Measurements from ENCODE around the gene SMAD2. TPM values are rescaled to one million over a fixed set of nuclear protein-coding genes. Genes with fewer than 3 reads are reported as not detected.

Gene SMAD2
- total RNA-seq, 4 donors from 2014 or later = 91.1 to 157 (median 129) TPM

- Histone ChIP-seq H3K4me1 (peaks cover 0 to 7% of the 10 kb centered on the region in 2 donors), H3K36me3 (no peaks in the 10 kb centered on the region), H3K9me3 (no peaks in the 10 kb centered on the region), H3K4me3 (replicated peaks in 1 of 3) (no peak overlapping the region), H3K27me3 (no peaks in the 10 kb centered on the region), H3K27ac (no peak overlapping the region)
- TF ChIP-seq CTCF (IDR thresholded peaks at IDR 0.05) (no peak), POLR2A (IDR thresholded peaks at IDR 0.05) (no peak)
- WGBS, 2 donors = 75 to 88% methylated on average over 4 of the region's 4 CpGs
- intact Hi-C loops (cut with DNase I) = no loop called here
- no peak for DNase-seq
Measured at GRCh38 chr18:47791461-47791985, 138.9 kb downstream of the SMAD2 start.

- 92 to 93% methylated on average over 2 of the region's 2 CpGs for WGBS, 2 donors
- Histone ChIP-seq H3K27me3 (no peaks in the 10 kb centered on the region), H3K9me3 (no peaks in the 10 kb centered on the region), H3K4me1 (peaks cover 0 to under 1% of the 10 kb centered on the region in 2 donors), H3K36me3 (no peaks in the 10 kb centered on the region), H3K27ac (no peak overlapping the region), H3K4me3 (replicated peaks in 1 of 3) (no peak overlapping the region)
- intact Hi-C loops (cut with DNase I) = no loop called here
- no peak for DNase-seq
- TF ChIP-seq CTCF (IDR thresholded peaks at IDR 0.05) (no peak), POLR2A (IDR thresholded peaks at IDR 0.05) (no peak)
Measured at GRCh38 chr18:47790036-47790435, 140.4 kb downstream of the SMAD2 start.

GRCh38 chr18:47788621-47789020 lies 141.8 kb downstream of the SMAD2 start:
- no peak for TF ChIP-seq CTCF (IDR thresholded peaks at IDR 0.05)
- no peak for TF ChIP-seq POLR2A (IDR thresholded peaks at IDR 0.05)
- H3K4me3 ChIP-seq (replicated peaks in 1 of 3) = no peak overlapping the region
- no peak for DNase-seq
- 85 to 87% methylated on average over 3 of the region's 3 CpGs for WGBS, 2 donors
- no peaks in the 10 kb centered on the region for H3K9me3 ChIP-seq
- no peaks in the 10 kb centered on the region for H3K4me1 ChIP-seq
- no peaks in the 10 kb centered on the region for H3K36me3 ChIP-seq
- H3K27ac ChIP-seq = no peak overlapping the region
- intact Hi-C loops (cut with DNase I) = no loop called here
- no peaks in the 10 kb centered on the region for H3K27me3 ChIP-seq

- H3K27ac ChIP-seq = no peak overlapping the region
- WGBS, 2 donors = 67 to 78% methylated on average over 3 of the region's 3 CpGs
- H3K36me3 ChIP-seq = no peaks in the 10 kb centered on the region
- intact Hi-C loops (cut with DNase I) = no loop called here
- H3K4me3 ChIP-seq (replicated peaks in 1 of 3) = no peak overlapping the region
- TF ChIP-seq CTCF (IDR thresholded peaks at IDR 0.05) (no peak), POLR2A (IDR thresholded peaks at IDR 0.05) (no peak)
- no peaks in the 10 kb centered on the region for H3K4me1 ChIP-seq
- no peaks in the 10 kb centered on the region for H3K9me3 ChIP-seq
- DNase-seq = no peak
- no peaks in the 10 kb centered on the region for H3K27me3 ChIP-seq
Measured at GRCh38 chr18:47781561-47781960, 148.9 kb downstream of the SMAD2 start.

- no peak overlapping the region for H3K4me3 ChIP-seq (replicated peaks in 1 of 3)
- intact Hi-C loops (cut with DNase I) = no loop called here
- 87 to 93% methylated on average over 9 to 11 of the region's 11 CpGs for WGBS, 2 donors
- no peaks in the 10 kb centered on the region for H3K9me3 ChIP-seq
- TF ChIP-seq POLR2A (IDR thresholded peaks at IDR 0.05) = no peak
- TF ChIP-seq CTCF (IDR thresholded peaks at IDR 0.05) = no peak
- no peak overlapping the region for H3K27ac ChIP-seq
- no peaks in the 10 kb centered on the region for H3K4me1 ChIP-seq
- no peaks in the 10 kb centered on the region for H3K36me3 ChIP-seq
- no peaks in the 10 kb centered on the region for H3K27me3 ChIP-seq
- no peak for DNase-seq
Measured at GRCh38 chr18:47780011-47780725, 150.3 kb downstream of the SMAD2 start.

Data from thyroid gland (tissue), 4 donors.